GM18508 (cell line): ENCODE measurements around the gene EDN1.

ENCODE experiments used
- ATAC-seq: cut with Tn5 transposase; IDR thresholded peaks from one replicate; pipeline ENCODE4 v1.9.1; 2021; ENCODE audit warnings: moderate number of reproducible peaks; ENCODE audit not compliant: insufficient read depth, unreplicated experiment

Gene EDN1

DNA sequence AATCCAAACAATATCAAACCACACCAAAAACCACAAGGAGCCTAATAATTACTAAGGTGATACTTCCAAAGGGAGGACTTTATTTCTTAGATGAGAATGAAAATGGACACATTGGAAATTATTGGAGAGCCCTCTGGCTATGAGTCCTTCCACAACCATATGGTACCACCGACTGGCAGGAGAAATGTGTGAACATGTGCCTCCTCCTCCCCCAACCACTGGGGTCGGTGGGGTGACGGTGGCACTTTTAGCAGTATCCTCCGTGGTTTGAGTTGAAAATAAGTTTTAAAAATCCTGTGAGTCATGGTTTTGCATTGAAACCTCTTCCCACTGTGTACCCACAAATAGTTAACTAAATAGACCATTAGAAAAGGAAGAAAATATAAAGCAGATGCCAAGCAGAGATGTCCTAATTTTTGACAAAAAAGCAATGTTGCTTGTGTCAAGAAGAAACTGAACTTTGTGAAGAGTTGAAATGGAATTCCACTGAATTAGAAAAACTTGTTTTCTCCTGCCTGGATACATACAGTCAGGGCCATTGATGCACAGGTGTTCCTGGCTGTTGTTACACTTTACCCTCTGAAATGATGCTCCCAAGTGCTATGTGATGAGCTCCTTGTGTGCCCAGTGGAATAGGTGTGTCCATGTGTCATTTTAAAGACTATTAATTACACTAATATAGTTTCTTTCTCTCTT is 3.2 kb downstream of the EDN1 start:
- no peak for ATAC-seq

DNA sequence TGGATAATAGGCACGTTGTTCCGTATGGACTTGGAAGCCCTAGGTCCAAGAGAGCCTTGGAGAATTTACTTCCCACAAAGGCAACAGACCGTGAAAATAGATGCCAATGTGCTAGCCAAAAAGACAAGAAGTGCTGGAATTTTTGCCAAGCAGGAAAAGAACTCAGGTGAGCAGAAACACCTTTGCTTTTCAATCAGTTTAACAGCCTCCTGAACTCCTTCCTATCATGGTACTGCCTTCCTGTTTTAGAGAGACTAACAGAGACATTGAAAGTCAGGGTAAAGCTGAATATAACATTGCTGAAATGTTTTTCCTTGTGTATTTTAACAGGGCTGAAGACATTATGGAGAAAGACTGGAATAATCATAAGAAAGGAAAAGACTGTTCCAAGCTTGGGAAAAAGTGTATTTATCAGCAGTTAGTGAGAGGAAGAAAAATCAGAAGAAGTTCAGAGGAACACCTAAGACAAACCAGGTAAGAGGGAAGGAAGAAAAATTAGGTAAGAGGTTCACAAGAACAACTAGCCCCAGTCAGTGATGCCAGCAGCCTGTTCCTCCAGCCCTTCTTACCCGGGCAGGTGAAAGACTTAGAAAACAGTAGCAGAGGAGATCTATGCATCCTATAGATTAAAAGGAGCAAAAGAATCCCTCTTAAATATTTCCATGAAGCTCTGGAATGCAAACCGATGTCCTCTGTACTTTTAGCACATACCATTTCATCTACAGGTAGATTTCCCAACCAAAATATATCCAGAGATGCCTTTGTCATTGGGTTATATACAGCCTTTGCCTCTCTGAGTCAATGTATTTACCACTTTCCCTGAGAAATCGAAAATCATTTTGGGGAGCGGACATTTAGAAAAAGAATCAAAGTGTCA is 4.0 kb downstream of the EDN1 start:
- no peak for ATAC-seq

DNA sequence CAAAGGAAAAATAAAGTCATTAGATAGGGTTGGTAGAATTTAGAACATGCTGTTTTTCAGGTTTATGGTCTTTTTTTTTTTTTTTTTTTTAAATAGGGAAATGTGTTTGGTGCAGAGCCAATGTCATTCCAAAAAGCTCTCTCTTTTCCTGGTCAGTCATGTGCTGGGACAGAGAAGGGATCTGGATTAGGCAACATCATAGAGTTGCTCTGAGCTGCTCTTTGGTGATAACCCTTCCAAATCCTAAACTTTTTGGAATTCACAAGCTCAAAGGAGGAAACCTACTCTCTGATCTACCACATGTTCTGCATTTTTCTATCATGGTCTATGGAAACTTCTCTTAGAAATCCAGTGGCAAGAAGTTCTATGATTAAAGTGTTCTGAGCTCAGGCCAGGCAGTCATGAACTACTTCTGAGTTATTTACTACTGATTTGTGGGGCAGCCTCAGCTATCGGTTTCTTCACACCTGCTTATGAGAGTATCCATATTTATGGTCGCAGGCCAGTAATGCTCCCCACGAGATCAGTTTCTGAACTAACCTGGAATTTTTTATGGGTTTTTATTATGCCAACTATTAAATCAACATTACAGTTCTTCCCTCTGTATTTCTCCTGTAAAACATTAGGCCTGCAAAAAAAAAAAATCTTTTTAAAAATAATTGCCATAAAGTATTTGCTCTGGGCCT is 4.8 kb downstream of the EDN1 start:
- no peak for ATAC-seq

DNA sequence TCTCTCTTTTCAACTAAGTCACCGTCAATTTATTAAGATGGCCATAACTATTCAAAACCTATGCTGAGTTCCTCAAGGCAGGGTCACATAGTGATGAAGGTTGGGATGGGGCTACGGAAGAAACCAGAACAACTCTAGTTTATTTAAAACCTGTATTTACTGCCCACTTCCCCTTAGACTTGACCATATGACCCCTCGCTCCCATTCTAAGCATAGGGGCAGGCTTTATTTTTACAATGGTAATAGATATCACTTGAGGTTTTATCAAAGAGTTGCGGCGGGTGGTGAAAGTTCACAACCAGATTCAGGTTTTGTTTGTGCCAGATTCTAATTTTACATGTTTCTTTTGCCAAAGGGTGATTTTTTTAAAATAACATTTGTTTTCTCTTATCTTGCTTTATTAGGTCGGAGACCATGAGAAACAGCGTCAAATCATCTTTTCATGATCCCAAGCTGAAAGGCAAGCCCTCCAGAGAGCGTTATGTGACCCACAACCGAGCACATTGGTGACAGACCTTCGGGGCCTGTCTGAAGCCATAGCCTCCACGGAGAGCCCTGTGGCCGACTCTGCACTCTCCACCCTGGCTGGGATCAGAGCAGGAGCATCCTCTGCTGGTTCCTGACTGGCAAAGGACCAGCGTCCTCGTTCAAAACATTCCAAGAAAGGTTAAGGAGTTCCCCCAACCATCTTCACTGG is 5.5 kb downstream of the EDN1 start:
- no peak for ATAC-seq

DNA sequence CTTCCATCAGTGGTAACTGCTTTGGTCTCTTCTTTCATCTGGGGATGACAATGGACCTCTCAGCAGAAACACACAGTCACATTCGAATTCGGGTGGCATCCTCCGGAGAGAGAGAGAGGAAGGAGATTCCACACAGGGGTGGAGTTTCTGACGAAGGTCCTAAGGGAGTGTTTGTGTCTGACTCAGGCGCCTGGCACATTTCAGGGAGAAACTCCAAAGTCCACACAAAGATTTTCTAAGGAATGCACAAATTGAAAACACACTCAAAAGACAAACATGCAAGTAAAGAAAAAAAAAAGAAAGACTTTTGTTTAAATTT is 6.1 kb downstream of the EDN1 start:
- ATAC-seq, result no peak

DNA sequence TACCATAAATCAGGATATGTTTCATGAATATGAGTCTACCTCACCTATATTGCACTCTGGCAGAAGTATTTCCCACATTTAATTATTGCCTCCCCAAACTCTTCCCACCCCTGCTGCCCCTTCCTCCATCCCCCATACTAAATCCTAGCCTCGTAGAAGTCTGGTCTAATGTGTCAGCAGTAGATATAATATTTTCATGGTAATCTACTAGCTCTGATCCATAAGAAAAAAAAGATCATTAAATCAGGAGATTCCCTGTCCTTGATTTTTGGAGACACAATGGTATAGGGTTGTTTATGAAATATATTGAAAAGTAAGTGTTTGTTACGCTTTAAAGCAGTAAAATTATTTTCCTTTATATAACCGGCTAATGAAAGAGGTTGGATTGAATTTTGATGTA is 6.4 kb downstream of the EDN1 start:
- no peak for ATAC-seq

DNA sequence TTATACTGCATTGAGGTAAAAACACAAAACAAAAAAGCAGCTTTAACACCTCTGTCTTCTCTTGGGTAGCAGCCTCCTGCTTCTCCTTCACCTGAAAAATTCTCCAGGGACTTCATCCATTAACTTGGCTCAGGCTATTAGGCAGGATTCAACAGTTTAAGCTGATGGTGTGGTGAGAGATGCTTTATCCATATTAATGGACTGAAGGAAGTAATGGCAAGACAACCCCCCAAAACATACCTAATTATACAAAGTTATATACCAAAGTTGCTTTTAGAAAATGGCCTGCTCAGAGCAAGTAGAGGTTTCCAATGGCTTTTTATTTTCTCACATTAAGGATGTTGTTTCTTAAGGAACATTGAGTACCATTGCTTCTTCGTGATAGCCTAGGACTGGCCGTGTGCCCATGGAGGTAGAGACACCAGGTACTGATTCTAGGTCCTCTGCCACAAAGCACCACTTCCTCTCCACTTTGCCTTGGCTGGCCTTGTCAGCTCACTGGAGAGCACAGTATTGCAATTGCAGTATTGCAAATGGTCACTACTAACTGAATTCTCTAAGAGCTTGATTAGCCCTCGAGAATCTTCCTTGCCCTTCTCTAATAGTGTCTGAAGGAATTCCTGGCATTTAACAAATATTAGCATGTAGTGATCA is 7.3 kb downstream of the EDN1 start:
- no peak for ATAC-seq

DNA sequence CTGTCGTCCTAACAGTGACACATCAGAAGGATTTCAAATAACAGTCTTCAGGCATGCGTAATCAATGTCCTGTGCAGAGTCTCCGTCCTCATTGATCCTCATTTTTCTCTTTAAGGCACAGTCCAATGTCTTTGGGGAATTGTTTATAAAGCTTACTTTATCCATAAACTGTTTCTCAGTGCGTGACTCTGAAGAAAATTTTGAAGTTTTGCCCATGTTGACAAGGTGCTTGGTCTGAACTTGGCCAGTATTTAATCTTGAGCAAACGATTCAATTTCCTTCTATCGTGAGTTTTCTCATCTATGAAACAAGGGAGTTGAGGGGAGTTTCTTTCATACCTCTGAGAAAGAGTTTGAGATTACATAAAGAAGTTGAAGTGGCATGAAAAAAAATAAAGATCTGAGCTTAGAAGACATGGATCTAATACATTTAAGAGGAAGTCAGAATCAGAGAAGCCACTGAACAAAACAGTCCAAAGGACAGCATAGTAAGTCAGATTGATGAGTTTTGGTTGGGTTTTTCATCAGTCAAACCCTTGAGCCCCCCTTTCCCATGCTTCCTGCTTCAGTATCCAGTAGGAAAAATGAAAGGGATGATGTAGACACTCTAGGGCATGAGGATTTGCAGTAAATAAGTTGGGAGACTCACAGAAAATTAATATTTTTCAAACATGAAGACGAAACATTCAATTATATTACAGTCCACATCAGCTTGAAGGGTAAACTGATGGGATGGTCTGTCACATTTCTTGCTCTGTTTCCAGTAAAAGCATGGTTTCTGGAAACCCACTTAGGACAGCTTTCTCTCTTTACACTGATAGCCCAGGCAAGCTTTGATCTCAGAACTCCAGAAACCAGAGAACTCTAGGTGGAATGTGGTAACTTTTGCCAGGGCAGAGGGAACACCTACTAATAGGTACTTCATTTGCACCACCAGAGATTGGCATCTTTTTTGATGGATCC is 8.1 kb downstream of the EDN1 start:
- no peak for ATAC-seq

DNA sequence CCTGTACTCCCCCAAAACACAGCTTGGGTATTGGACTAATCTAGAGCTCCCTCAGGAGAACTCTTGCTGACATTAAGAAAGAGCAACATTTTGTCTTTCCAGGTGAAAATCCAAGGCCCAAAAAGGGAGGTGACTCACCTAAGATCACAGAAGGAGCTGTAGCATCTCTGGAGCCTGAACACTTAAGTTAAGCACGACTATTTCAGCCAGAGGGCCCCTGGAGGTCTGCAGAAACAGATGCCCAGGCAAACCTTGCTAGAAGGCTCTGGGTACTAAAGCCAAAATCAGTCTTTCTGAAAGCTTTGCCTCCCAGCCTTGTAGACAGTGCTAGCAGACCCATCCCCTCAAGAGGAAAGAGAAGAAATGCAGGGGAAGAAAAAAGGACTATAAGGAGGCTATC is 8.8 kb downstream of the EDN1 start:
- no peak for ATAC-seq

DNA sequence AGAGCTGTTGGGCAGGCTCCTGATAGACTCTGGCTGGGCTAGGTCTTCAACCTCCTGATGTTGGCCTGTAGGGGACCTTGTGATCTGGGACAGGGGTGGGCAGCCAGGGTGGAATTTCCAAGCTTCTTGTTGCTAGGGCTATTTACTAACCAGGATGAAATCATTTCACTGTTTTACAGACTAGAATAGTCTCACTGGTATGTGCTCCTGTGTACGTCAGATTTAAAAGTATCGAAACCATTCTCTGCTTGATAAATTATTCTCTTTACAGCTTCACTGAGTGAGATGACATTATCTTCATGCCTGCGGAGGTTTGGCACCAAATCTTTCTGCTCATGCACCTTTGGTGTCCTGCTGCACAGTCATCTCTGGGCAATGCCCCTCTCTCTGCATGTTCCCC is 10.9 kb downstream of the EDN1 start:
- ATAC-seq, result no peak

DNA sequence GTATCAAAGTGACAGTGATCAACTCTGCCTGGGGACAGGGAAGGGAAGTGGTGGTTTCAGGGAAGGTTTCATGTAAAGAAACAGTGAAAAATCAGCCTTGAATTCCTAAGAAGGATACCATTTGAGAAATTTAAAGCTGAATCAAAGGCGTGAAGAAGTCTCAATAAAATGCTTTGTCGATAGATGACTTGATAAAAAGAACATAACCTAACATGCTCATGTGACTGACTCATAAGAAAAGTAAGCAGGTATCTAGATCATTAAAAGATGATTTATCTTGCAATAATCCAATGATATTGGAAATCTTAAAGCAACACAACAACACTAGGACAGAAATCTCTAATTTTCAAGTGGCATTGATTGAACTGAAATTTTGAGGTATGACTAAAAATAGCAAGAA is 14.3 kb downstream of the EDN1 start:
- no peak for ATAC-seq

DNA sequence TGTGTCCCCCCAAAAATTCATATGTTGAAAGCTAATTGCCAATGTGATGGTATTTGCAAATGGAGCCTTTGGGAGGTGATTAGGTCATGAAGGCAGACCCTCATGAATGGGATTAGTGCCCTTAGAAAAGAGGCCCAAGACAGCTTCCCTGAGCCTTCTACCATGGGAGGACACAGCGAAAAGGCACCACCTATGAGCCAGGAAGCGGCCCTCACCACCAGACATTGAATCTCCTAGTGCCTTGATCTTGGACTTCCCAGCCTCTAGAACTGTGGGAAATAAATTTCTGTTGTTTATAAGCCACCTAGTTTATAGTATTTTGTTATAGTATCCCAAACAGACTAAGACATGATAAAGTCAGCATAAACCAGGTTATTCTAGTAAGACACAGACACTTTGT is 18.9 kb downstream of the EDN1 start:
- no peak for ATAC-seq

DNA sequence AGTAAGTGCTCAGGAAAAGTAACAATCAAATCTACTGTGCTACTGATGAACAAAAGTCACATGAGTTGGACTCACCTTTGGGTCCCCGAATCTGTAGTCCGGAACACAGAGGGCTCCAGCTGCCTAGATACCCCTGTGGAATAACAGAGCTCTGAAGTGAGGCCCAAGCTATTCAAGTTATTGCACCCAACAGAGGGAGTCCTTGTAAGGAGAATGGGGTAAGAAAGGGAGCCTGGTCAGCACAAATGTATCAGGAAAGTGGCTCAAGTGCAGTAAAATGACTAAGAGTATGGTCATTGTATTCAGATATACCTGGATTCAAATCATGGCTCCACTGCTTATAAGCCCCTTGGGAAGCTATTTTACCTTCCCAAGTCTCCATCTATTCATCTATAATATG is 20.9 kb downstream of the EDN1 start:
- no peak for ATAC-seq

DNA sequence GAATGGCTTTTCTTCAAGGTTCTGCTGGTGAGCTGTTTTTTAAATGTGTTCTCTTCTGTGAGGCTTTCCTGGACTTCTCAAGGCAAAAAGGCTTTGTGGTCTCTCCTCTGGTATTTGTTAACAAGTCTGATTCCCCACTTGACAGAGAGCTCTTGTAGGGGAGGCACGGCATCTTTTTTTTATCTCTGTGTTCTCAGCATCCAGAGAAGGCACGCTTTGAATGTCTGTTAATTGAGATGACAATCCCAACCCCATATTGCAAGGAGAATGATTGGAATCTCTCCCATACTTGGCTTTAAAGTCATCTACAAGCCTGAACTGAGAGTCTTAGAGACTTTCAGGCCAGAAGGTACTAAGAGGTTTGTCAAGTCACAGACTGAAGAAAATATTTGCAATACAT is 22.6 kb downstream of the EDN1 start:
- ATAC-seq, result no peak

DNA sequence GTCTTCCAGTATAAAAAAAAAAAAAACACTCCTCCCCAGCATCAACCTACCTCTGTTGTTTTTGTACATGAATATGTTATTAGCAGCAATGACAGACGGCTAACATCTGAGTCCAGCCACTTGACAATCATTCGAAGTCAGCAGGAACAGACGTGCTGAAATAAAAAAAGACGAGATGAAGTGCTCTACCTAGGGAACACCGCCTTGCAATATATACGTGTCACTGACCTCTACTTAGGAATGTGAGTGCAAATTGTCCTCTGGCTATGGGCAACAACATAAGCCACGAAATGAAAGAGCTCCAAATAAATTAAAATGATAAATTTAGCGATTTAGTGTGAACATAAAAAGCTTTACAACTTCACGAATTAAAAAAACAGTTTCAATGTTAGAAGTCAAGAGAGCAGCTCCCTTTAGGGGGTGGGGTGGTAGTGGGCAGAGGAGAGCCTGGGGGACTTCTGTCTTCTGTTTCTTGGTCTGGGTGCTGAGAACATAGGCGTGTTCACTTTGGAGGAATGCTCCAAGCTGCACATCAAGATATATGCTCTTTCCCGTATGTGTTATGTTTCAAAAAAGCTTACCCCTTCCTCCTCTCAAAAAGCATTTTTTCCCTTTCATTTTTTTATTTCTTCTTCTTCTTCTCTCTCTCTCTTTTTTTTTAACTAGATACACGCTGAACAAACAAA is 23.3 kb downstream of the EDN1 start:
- ATAC-seq, result no peak

DNA sequence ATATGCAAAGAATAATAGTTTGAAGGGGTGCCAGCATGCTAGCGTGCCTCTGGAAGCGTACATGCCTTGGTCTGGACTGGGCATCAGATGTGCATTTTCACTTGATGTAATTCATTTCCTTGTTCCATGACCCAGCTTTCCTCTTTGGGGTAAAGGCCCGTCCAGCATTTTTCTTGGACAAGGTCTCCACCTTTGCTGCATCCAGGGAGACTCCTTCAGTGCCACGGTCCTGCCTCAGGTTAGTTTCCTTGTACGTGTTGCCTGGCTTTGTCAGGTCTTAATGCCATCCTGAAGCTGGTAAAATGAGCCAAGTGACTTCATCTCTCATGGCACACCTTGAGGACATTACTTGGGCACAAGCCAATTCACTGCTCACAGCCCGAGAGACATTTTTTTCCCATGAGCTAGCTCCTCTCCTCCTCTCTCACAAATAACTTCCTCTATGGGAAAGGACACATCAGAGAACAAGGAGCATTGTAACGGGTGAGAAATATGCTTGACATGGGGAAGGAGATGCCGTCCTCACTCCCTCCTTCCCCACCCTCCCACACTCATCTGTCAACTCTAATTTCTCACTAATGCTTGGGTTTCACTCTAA is 23.9 kb downstream of the EDN1 start:
- no peak for ATAC-seq

DNA sequence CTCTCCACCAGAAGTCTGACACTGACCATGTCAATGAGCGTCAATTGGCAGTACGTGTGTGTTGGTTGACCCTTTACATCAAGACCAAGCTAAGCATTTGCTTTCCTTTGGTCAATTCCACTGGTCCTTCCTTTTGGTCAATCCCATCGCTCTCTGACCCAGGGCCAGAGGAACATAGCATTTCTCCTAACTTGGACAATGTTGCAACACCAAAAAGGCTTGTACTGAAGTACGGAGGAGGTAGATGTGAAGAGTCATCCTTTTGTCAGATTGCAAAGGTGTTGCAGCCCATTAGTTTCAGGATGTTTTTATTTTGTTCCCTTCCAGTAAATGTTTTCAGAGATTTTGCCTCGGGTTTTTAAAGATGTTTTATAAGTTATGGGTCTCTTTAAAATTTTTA is 24.6 kb downstream of the EDN1 start:
- ATAC-seq, result no peak

DNA sequence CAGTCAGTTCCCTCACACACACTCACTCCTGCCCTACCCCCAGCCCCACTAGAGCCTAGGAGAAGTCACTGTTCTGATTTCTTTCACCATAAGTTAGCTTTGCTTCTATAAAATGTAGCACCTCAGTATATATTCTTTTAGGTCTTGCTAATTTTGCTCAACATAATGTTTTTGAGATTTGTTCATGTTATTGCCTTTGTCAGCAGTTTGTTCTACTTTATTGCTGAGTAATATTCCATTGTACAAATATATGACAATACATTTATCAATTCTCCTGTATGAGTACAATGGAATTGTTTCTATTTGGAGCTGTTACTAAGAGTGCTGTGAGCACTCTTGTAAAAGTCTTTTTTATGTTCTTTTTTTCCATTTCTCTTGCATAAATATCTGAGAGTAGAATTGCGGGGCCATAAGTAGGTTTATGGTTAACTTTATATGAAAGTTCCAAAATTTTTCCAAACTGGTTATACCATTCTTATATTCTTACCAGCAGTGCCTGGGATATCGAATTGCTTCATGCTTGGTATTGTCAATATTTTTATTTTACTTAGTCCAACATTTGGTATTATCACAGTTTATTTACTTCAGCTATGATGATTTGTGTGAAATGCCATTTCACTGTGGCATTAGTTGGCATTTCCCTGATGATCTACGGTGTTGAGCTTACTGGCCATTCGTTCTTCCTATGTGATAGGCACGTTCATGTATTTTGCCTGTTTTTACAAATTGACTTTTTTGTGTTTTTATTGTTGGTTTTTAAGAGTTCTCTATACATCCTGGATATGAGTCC is 25.3 kb downstream of the EDN1 start:
- ATAC-seq, result no peak
